ENCODE data around the gene SETD2.

- TF ChIP-seq, protein P1, sequence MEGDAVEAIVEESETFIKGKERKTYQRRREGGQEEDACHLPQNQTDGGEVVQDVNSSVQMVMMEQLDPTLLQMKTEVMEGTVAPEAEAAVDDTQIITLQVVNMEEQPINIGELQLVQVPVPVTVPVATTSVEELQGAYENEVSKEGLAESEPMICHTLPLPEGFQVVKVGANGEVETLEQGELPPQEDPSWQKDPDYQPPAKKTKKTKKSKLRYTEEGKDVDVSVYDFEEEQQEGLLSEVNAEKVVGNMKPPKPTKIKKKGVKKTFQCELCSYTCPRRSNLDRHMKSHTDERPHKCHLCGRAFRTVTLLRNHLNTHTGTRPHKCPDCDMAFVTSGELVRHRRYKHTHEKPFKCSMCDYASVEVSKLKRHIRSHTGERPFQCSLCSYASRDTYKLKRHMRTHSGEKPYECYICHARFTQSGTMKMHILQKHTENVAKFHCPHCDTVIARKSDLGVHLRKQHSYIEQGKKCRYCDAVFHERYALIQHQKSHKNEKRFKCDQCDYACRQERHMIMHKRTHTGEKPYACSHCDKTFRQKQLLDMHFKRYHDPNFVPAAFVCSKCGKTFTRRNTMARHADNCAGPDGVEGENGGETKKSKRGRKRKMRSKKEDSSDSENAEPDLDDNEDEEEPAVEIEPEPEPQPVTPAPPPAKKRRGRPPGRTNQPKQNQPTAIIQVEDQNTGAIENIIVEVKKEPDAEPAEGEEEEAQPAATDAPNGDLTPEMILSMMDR (IDR thresholded peaks at IDR 0.05; ENCODE audit: low read length), result no peak
- no peak for TF ChIP-seq EZH2 (IDR thresholded peaks at IDR 0.05; ENCODE audit: borderline replicate concordance, low read length)
Observed at GRCh38 chr3:46985588-46985987, 178.3 kb downstream of the SETD2 start.

Measured in OCI-LY1 (cell line).